ENCODE data around the gene CAB39.

GRCh38 chr2:230821991-230822520, 109.4 kb downstream of the CAB39 start:
- TF ChIP-seq CTCF (optimal IDR thresholded peaks at IDR 0.05 in 1 of 3, IDR thresholded peaks at IDR 0.05 in 1 of 3, conservative IDR thresholded peaks at IDR 0.05 in 1 of 3; ENCODE audit: extremely low read depth in 1 of 3, insufficient read depth in 2 of 3, low read length in 3 of 3) (no peak), EZH2 (IDR thresholded peaks at IDR 0.05; ENCODE audit: low read length) (no peak)

All from keratinocyte (primary cell).